H9 (cell line): ENCODE measurements around the gene TESK2. TPM values are rescaled to one million over a fixed set of nuclear protein-coding genes. Genes with fewer than 3 reads are reported as not detected.
"Not testable (repeated sequence)": the region's sequence is repeated elsewhere in the genome, so short reads cannot be mapped to it uniquely, and the experiment has no call there.

Experiments
- DNase-seq: peaks from one replicate; pipeline ENCODE4 v3.0.0-alpha.2; 2017
- H2AFZ ChIP-seq: one replicate; pipeline ENCODE4 v1.6.1; 2013; ENCODE audit warnings: mild to moderate bottlenecking, low read length, control low read depth, moderate library complexity
- H2AK5ac ChIP-seq: 2 replicates; pipeline ENCODE4 v1.6.1; 2013; ENCODE audit warnings: low read length, control low read depth, mixed read lengths; ENCODE audit not compliant: insufficient read length
- H2BK120ac ChIP-seq: one replicate; pipeline ENCODE4 v1.6.1; 2013; ENCODE audit warnings: low read depth, mild to moderate bottlenecking, low read length, control low read depth, inconsistent platforms; ENCODE audit not compliant: poor library complexity, severe bottlenecking
- H2BK12ac ChIP-seq: 2 replicates; pipeline ENCODE4 v1.6.1; 2013; ENCODE audit warnings: low read length, control low read depth, mixed read lengths, low read depth; ENCODE audit not compliant: insufficient read length
- H2BK15ac ChIP-seq: 2 replicates; pipeline ENCODE4 v1.6.1; 2013; ENCODE audit warnings: low read depth, low read length, control low read depth
- H2BK20ac ChIP-seq: one replicate; pipeline ENCODE4 v1.6.1; 2013; ENCODE audit warnings: low read depth, mild to moderate bottlenecking, low read length, control low read depth, inconsistent platforms; ENCODE audit not compliant: poor library complexity, severe bottlenecking
- H2BK5ac ChIP-seq: 2 replicates; pipeline ENCODE4 v1.6.1; 2013; ENCODE audit warnings: low read length, control low read depth, mixed read lengths; ENCODE audit not compliant: insufficient read length
- H3K14ac ChIP-seq: 2 replicates; pipeline ENCODE4 v1.6.1; 2013; ENCODE audit warnings: low read length, control low read depth; ENCODE audit not compliant: insufficient read depth
- H3K18ac ChIP-seq: 2 replicates; pipeline ENCODE4 v1.6.1; 2013; ENCODE audit warnings: low read depth, mild to moderate bottlenecking, mixed read lengths, low read length, control low read depth; ENCODE audit not compliant: insufficient read length
- H3K23ac ChIP-seq: 2 replicates; pipeline ENCODE4 v1.6.1; 2013; ENCODE audit warnings: low read length, control low read depth, mixed read lengths, low read depth; ENCODE audit not compliant: insufficient read length
- H3K23me2 ChIP-seq: 2 replicates; pipeline ENCODE4 v1.6.1; 2013; ENCODE audit warnings: low read depth, mild to moderate bottlenecking, mixed read lengths, low read length, control low read depth; ENCODE audit not compliant: insufficient read length, poor library complexity, severe bottlenecking
- H3K27ac ChIP-seq: 2 replicates; pipeline ENCODE4 v1.5.1; 2013; ENCODE audit warnings: low read length, control low read depth, mixed read lengths, low read depth; ENCODE audit not compliant: insufficient read length
- H3K27me3 ChIP-seq: 2 replicates; pipeline ENCODE4 v1.6.1; 2013; ENCODE audit warnings: low read length, control low read depth, inconsistent platforms; ENCODE audit not compliant: insufficient read depth
- H3K4ac ChIP-seq: 2 replicates; pipeline ENCODE4 v1.6.1; 2013; ENCODE audit warnings: low read depth, mild to moderate bottlenecking, control low read depth, inconsistent platforms, low read length, moderate library complexity
- H3K4me1 ChIP-seq: 2 replicates; pipeline ENCODE4 v1.6.1; 2013; ENCODE audit warnings: low read length, control low read depth, inconsistent platforms; ENCODE audit not compliant: insufficient read depth
- H3K4me2 ChIP-seq: 2 replicates; pipeline ENCODE4 v1.6.1; 2013; ENCODE audit warnings: low read length, control low read depth, mixed read lengths; ENCODE audit not compliant: insufficient read length, insufficient read depth
- H3K56ac ChIP-seq: 2 replicates; pipeline ENCODE4 v1.6.1; 2013; ENCODE audit warnings: low read depth, mild to moderate bottlenecking, mixed read lengths, low read length, control low read depth; ENCODE audit not compliant: insufficient read length
- H3K79me1 ChIP-seq: 2 replicates; pipeline ENCODE4 v1.6.1; 2013; ENCODE audit warnings: low read depth, mild to moderate bottlenecking, moderate library complexity, low read length, control low read depth, inconsistent platforms; ENCODE audit not compliant: insufficient read depth, poor library complexity, severe bottlenecking
- H3K79me2 ChIP-seq: 2 replicates; pipeline ENCODE4 v1.6.1; 2013; ENCODE audit warnings: low read length, control low read depth, inconsistent platforms; ENCODE audit not compliant: insufficient read depth
- H3K9ac ChIP-seq: 2 replicates; pipeline ENCODE4 v1.6.1; 2013; ENCODE audit warnings: low read length, control low read depth, mixed read lengths; ENCODE audit not compliant: insufficient read length; ENCODE audit errors: extremely low read depth
- H3K9me3 ChIP-seq: one replicate; pipeline ENCODE4 v1.6.1; 2013; ENCODE audit warnings: low read depth, low read length, inconsistent platforms; ENCODE audit not compliant: control insufficient read depth
- H3T11ph ChIP-seq: one replicate; pipeline ENCODE4 v1.6.1; 2013; ENCODE audit warnings: mild to moderate bottlenecking, low read length, control low read depth, inconsistent platforms
- H4K20me1 ChIP-seq: one replicate; pipeline ENCODE4 v1.6.1; 2013; ENCODE audit not compliant: control insufficient read depth, insufficient read length, insufficient read depth
- H4K5ac ChIP-seq: 2 replicates; pipeline ENCODE4 v1.6.1; 2013; ENCODE audit warnings: low read depth, mild to moderate bottlenecking, mixed read lengths, low read length, control low read depth; ENCODE audit not compliant: insufficient read length
- H4K8ac ChIP-seq: replicated peaks from 2 replicates; pipeline ENCODE4 v1.6.1; 2013; ENCODE audit warnings: low read length, control low read depth, mixed read lengths, low read depth; ENCODE audit not compliant: insufficient read length
- H4K91ac ChIP-seq: 2 replicates; pipeline ENCODE4 v1.6.1; 2013; ENCODE audit warnings: low read depth, mild to moderate bottlenecking, moderate library complexity, mixed read lengths, low read length, control low read depth; ENCODE audit not compliant: insufficient read length
- H3K27ac Mint-ChIP-seq, 3 experiments: 2 replicates in 2 of 3; 3 replicates in 1 of 3; pipeline ENCODE4 v1.8.0; 2020 to 2021; ENCODE audit warnings: mixed read lengths in 3 of 3, mild to moderate bottlenecking in 1 of 3, moderate library complexity in 1 of 3
- H3K27me3 Mint-ChIP-seq: 2 replicates; pipeline ENCODE4 v1.8.0; 2021; ENCODE audit warnings: low read depth, mild to moderate bottlenecking, moderate library complexity, mixed read lengths
- H3K36me3 Mint-ChIP-seq, 3 experiments: 2 replicates in 2 of 3; 3 replicates in 1 of 3; pipeline ENCODE4 v1.8.0; 2020 to 2021; ENCODE audit warnings: low read depth in 3 of 3, mixed read lengths in 3 of 3; ENCODE audit not compliant: insufficient read depth in 1 of 3
- H3K4me1 Mint-ChIP-seq, 2 experiments: 2 replicates each; pipeline ENCODE4 v1.8.0; 2020; ENCODE audit warnings: mixed read lengths in 2 of 2
- H3K4me3 Mint-ChIP-seq, 2 experiments: 2 replicates in 1 of 2; 3 replicates in 1 of 2; pipeline ENCODE4 v1.8.0; 2020 to 2021; ENCODE audit warnings: mild to moderate bottlenecking in 2 of 2, mixed read lengths in 2 of 2, moderate library complexity in 1 of 2
- H3K9me3 Mint-ChIP-seq, 2 experiments: 2 replicates in 1 of 2; 3 replicates in 1 of 2; pipeline ENCODE4 v1.8.0; 2020; ENCODE audit warnings: mild to moderate bottlenecking in 2 of 2, mixed read lengths in 2 of 2, moderate library complexity in 1 of 2
- CTCF ChIP-seq: fragments of 200-600 bp; sonication (generic); conservative IDR thresholded peaks from 3 replicates; pipeline ENCODE4 v1.8.0; 2021; ENCODE audit warnings: antibody characterized with exemption, mild to moderate bottlenecking
- WGBS: extraction: QIAGEN DNeasy Blood & Tissue Kit; methylation state at CpG from one replicate; pipeline ENCODE4 v1.1.7; 2013; ENCODE audit warnings: missing lambda C conversion rate, low lambda C conversion rate, mixed read lengths; ENCODE audit not compliant: insufficient read length; ENCODE audit errors: extremely low coverage; 5-methylcytosine and 5-hydroxymethylcytosine counted together
- total RNA-seq: library from RNA; stranded (reverse); gene quantifications from 2 replicates; pipeline ENCODE4 v1.2.1, GENCODE V29; 2021

TESK2 gene
- total RNA-seq, 1 experiment from 2014 or later: 7.2 TPM

DNA sequence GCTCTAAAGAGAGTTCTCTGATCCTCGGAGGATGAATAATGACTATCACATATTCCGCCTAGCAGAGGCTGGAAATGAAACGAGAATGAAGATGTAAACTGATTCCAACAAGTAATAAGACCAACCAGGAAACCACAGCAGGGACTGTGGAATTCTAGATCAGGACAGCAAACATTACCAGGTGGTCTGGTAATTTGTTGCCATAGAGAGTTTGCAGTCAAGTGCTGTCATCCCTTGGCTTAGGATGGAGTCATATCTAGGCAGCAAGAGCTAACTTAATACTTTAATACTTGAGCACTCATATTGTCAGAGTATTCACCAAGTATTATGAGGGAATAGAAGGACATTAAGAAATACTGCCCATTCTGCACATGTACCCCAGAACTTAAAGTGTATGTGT lies 105.7 kb downstream of the TESK2 start:
- Histone ChIP-seq H2BK20ac (no peak overlapping the region), H4K91ac (no peak overlapping the region), H3K23ac (no peak overlapping the region), H3K18ac (no peak overlapping the region), H3K79me1 (no peaks in the 10 kb centered on the region), H2AFZ (no peak overlapping the region), H3K14ac (no peak overlapping the region), H3K4ac (no peak overlapping the region), H3K27me3 (no peaks in the 10 kb centered on the region), H4K5ac (no peak overlapping the region), H3K23me2 (no peaks in the 10 kb centered on the region), H3K79me2 (no peaks in the 10 kb centered on the region), H4K8ac (no peak overlapping the region), H3K9ac (no peak overlapping the region), H4K20me1 (no peaks in the 10 kb centered on the region), H2BK12ac (no peak overlapping the region), H3K27ac (no peak overlapping the region), H3K4me1 (no peaks in the 10 kb centered on the region), H3T11ph (no peak overlapping the region), H2AK5ac (no peak overlapping the region), H2BK15ac (no peak overlapping the region), H3K9me3 (no peaks in the 10 kb centered on the region), H2BK5ac (no peak overlapping the region), H2BK120ac (no peak overlapping the region), H3K4me2 (no peak overlapping the region), H3K56ac (no peak overlapping the region)
- Mint-ChIP-seq H3K4me3 (no peak overlapping the region), H3K27ac (no peak overlapping the region), H3K36me3 (no peaks in the 10 kb centered on the region), H3K9me3 (no peaks in the 10 kb centered on the region), H3K4me1 (no peaks in the 10 kb centered on the region), H3K27me3 (no peaks in the 10 kb centered on the region)
- no peak for TF ChIP-seq CTCF
- DNase-seq: no peak
- no CpG with 5 or more reads among the region's 3 CpGs for WGBS

DNA sequence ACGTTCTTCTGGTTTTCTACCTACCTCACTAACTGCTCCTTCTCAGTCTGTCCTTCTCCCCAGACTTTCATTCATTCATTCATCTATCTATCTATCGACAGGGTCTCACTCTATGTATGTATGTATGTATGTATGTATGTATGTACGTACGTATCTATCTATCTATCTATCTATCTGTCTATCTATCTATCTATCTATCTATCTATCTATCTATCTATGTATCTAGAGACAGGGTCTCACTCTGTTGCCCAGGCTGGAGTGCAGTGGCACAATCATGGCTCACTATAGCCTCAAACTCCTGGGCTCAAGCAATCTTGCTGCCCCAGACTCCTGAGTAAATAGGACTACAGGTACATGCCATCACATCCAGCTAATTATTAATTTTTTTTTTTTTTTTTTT lies 106.8 kb downstream of the TESK2 start:
- H4K8ac ChIP-seq, H3K27me3 Mint-ChIP-seq, H2BK12ac ChIP-seq, H3K79me2 ChIP-seq, H3K23me2 ChIP-seq, H3K79me1 ChIP-seq, H3K4me1 Mint-ChIP-seq, H4K20me1 ChIP-seq, H2BK5ac ChIP-seq, H3K9me3 ChIP-seq, H3K9me3 Mint-ChIP-seq, H3K4me3 Mint-ChIP-seq, H2AK5ac ChIP-seq, H4K5ac ChIP-seq, H3K56ac ChIP-seq, H2BK20ac ChIP-seq, H3K27ac ChIP-seq, H3K4ac ChIP-seq, H3K14ac ChIP-seq, H3K27ac Mint-ChIP-seq, H3K4me2 ChIP-seq, H3K18ac ChIP-seq, H3K36me3 Mint-ChIP-seq, H4K91ac ChIP-seq, H2BK120ac ChIP-seq, H3K23ac ChIP-seq, DNase-seq, H3K4me1 ChIP-seq, H2BK15ac ChIP-seq, H3K9ac ChIP-seq, H3K27me3 ChIP-seq, H3T11ph ChIP-seq, H2AFZ ChIP-seq: not testable (repeated sequence)
- WGBS: no CpG with 5 or more reads among the region's 4 CpGs
